Measurements from ENCODE around the gene PIAS3. TPM values are rescaled to one million over a fixed set of nuclear protein-coding genes. Genes with fewer than 3 reads are reported as not detected.

Gene PIAS3
- polyA plus RNA-seq, 3 donors = 7.2 to 25.9 (median 8.8) TPM

- Mint-ChIP-seq H3K27me3 (ENCODE audit: low read depth in 3 of 3) (peaks cover 13 to 24% (median 16%) of the 10 kb centered on the region in 3 donors), H3K4me1 (peaks cover 16% of the 10 kb centered on the region), H3K27ac (peak overlapping the region in 2 of 7 donors; percentile 65 to 89), H3K9me3 (peaks cover 0 to 2% (median 0%) of the 10 kb centered on the region in 7 donors), H3K4me3 (peak overlapping the region; percentile 89 to 92), H3K36me3 (no peaks in the 10 kb centered on the region)
- no peak overlapping the region for H3K9ac ChIP-seq (ENCODE audit: insufficient read depth, low read length, poor library complexity, severe bottlenecking)
- no peak for DNase-seq
- H3K36me3 ChIP-seq (replicated peaks in 1 of 2; ENCODE audit: control insufficient read depth in 1 of 2, insufficient read depth in 2 of 2, low read length in 2 of 2) = no peaks in the 10 kb centered on the region
- peak overlapping the region; percentile 73 for H3K4me2 ChIP-seq (replicated peaks; ENCODE audit: extremely low read depth, low read length, poor library complexity, severe bottlenecking)
- peaks cover 8 to 18% of the 10 kb centered on the region in 2 donors for H3K4me1 ChIP-seq (ENCODE audit: control insufficient read depth in 1 of 2, insufficient read depth in 2 of 2, low read length in 2 of 2)
- 54% methylated on average over 7 of the region's 11 CpGs for WGBS (ENCODE audit: insufficient coverage)
- H4K20me1 ChIP-seq (ENCODE audit: insufficient read depth, low read length) = no peaks in the 10 kb centered on the region
- H2AFZ ChIP-seq (ENCODE audit: insufficient read depth, low read depth, low read length, poor library complexity, severe bottlenecking) = peak overlapping the region; percentile 93
- no peaks in the 10 kb centered on the region for H3K79me2 ChIP-seq (ENCODE audit: insufficient read depth, low read length)
- H3K27me3 ChIP-seq (ENCODE audit: control insufficient read depth in 2 of 2, insufficient read depth in 2 of 2, low read length in 2 of 2) = peaks cover 5 to 14% of the 10 kb centered on the region in 2 donors
- H3K9me3 ChIP-seq (replicated peaks in 1 of 2; ENCODE audit: control insufficient read depth in 1 of 2, insufficient read depth in 1 of 2, low read length in 2 of 2) = no peaks in the 10 kb centered on the region
- TF ChIP-seq, protein P1, sequence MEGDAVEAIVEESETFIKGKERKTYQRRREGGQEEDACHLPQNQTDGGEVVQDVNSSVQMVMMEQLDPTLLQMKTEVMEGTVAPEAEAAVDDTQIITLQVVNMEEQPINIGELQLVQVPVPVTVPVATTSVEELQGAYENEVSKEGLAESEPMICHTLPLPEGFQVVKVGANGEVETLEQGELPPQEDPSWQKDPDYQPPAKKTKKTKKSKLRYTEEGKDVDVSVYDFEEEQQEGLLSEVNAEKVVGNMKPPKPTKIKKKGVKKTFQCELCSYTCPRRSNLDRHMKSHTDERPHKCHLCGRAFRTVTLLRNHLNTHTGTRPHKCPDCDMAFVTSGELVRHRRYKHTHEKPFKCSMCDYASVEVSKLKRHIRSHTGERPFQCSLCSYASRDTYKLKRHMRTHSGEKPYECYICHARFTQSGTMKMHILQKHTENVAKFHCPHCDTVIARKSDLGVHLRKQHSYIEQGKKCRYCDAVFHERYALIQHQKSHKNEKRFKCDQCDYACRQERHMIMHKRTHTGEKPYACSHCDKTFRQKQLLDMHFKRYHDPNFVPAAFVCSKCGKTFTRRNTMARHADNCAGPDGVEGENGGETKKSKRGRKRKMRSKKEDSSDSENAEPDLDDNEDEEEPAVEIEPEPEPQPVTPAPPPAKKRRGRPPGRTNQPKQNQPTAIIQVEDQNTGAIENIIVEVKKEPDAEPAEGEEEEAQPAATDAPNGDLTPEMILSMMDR (IDR thresholded peaks at IDR 0.05) = no peak
- no peak overlapping the region for H3K27ac ChIP-seq (ENCODE audit: low read depth in 1 of 2, low read length in 2 of 2)
- peak overlapping the region; percentile 51 to 95 (median 75) for H3K4me3 ChIP-seq (replicated peaks in 1 of 3; ENCODE audit: low read depth in 2 of 3, low read length in 3 of 3)
- intact Hi-C loops (cut with micrococcal nuclease) = loop anchor here in 1 of 2 donors (5.0 kb wide), 1 partner anchor 39 kb away; the partner anchor contains the start of gene NUDT17
Measured at GRCh38 chr1:145886390-145886789, 27.5 kb upstream of the PIAS3 start.

DNA sequence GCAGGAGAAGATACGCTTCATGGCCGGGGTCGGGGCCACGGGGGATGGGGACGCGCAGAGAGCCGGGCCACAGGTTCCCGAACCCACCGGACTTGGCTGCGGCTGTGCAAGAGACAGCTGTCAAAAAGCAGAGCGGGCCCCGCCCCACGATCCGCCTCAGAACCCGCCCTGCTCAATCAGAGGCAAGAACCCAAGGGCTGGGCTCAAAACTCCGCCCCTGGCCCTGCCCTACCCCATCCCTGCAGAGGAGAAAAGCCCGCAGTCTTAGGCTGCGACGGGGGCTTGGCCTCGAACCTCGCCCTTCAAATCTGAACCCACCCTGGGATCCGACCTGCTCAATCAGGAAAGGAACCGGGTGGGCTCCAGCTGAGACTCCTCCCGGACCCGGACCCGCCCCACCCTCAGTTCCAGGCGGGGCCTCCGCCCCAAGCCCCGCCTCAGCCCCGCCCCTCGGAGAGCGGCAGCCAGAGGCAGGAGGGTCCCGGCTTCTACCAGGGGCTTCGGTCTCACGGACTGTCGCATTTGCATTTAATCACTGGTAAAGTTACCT lies 26.9 kb upstream of the PIAS3 start, which contains the start of gene ANKRD35:
TSS of gene ANKRD35 (minus strand) at position 129 of the 550 bp plus-strand sequence. CDS start at position 21, 108 bp downstream.
- Histone ChIP-seq H3K79me2 (ENCODE audit: insufficient read depth, low read length) (no peaks in the 10 kb centered on the region), H3K27ac (ENCODE audit: low read depth in 1 of 2, low read length in 2 of 2) (no peak within 1 kb of the TSS), H3K4me2 (replicated peaks; ENCODE audit: extremely low read depth, low read length, poor library complexity, severe bottlenecking) (peak within 1 kb of the TSS; percentile 73), H3K4me3 (replicated peaks in 1 of 3; ENCODE audit: low read depth in 2 of 3, low read length in 3 of 3) (peak within 1 kb of the TSS; percentile 51 to 95 (median 75)), H3K9me3 (replicated peaks in 1 of 2; ENCODE audit: control insufficient read depth in 1 of 2, insufficient read depth in 1 of 2, low read length in 2 of 2) (no peaks in the 10 kb centered on the region), H3K9ac (ENCODE audit: insufficient read depth, low read length, poor library complexity, severe bottlenecking) (no peak within 1 kb of the TSS), H4K20me1 (ENCODE audit: insufficient read depth, low read length) (no peaks in the 10 kb centered on the region), H3K27me3 (ENCODE audit: control insufficient read depth in 2 of 2, insufficient read depth in 2 of 2, low read length in 2 of 2) (peaks cover 5 to 14% of the 10 kb centered on the region in 2 donors), H3K36me3 (replicated peaks in 1 of 2; ENCODE audit: control insufficient read depth in 1 of 2, insufficient read depth in 2 of 2, low read length in 2 of 2) (no peaks in the 10 kb centered on the region), H2AFZ (ENCODE audit: insufficient read depth, low read depth, low read length, poor library complexity, severe bottlenecking) (peak within 1 kb of the TSS; percentile 93), H3K4me1 (ENCODE audit: control insufficient read depth in 1 of 2, insufficient read depth in 2 of 2, low read length in 2 of 2) (peaks cover 8 to 18% of the 10 kb centered on the region in 2 donors)
- H3K36me3 Mint-ChIP-seq = no peaks in the 10 kb centered on the region
- H3K27me3 Mint-ChIP-seq (ENCODE audit: low read depth in 3 of 3) = peaks cover 13 to 24% (median 16%) of the 10 kb centered on the region in 3 donors
- H3K9me3 Mint-ChIP-seq = peaks cover 0 to 2% (median 0%) of the 10 kb centered on the region in 7 donors
- peaks cover 16% of the 10 kb centered on the region for H3K4me1 Mint-ChIP-seq
- WGBS (ENCODE audit: insufficient coverage) = 0% methylated on average over 27 of the region's 36 CpGs
- DNase-seq = peak; percentile 65 to 81 (median 70)
- H3K4me3 Mint-ChIP-seq = peak within 1 kb of the TSS; percentile 89 to 92
- peak within 1 kb of the TSS in 5 of 7 donors; percentile 31 to 89 (median 82) for H3K27ac Mint-ChIP-seq
- TF ChIP-seq, protein P1 (IDR thresholded peaks at IDR 0.05) = no peak
- intact Hi-C loops (cut with micrococcal nuclease) = loop anchor here in 1 of 2 donors (5.0 kb wide), 1 partner anchor 39 kb away; the partner anchor contains the start of gene NUDT17

All from CD14-positive monocyte (primary cell).